Measurements from ENCODE around the gene SNAPC5.
A peak's percentile ranks its signal among the peaks of the same experiment; 100 is the strongest.
"Not testable (repeated sequence)": the region's sequence is repeated elsewhere in the genome, so short reads cannot be mapped to it uniquely, and the experiment has no call there.

The SNAPC5 gene

GRCh38 chr15:66489179-66489791, 8.3 kb downstream of the SNAPC5 start:
- no peak for DNase-seq

GRCh38 chr15:66488525-66488924, 9.0 kb downstream of the SNAPC5 start:
- DNase-seq = no peak

GRCh38 chr15:66486887-66487286, 10.7 kb downstream of the SNAPC5 start:
- DNase-seq = no peak

GRCh38 chr15:66484539-66485112, 12.9 kb downstream of the SNAPC5 start:
- no peak for DNase-seq

- DNase-seq = peak; percentile 16
Observed at GRCh38 chr15:66483131-66483566, 14.4 kb downstream of the SNAPC5 start.

- DNase-seq = no peak
Observed at GRCh38 chr15:66482539-66482938, 15.0 kb downstream of the SNAPC5 start.

- DNase-seq = no peak
Observed at GRCh38 chr15:66481107-66481856, 16.3 kb downstream of the SNAPC5 start.

- DNase-seq = no peak
Observed at GRCh38 chr15:66480267-66480666, 17.3 kb downstream of the SNAPC5 start.

- no peak for DNase-seq
Observed at GRCh38 chr15:66477011-66477410, 20.6 kb downstream of the SNAPC5 start.

- DNase-seq = no peak
Observed at GRCh38 chr15:66476535-66476934, 21.0 kb downstream of the SNAPC5 start.

- no peak for DNase-seq
Observed at GRCh38 chr15:66474963-66475362, 22.6 kb downstream of the SNAPC5 start.

- DNase-seq = no peak
Observed at GRCh38 chr15:66474135-66474534, 23.4 kb downstream of the SNAPC5 start.

GRCh38 chr15:66472176-66472999, 25.2 kb downstream of the SNAPC5 start:
- DNase-seq = no peak

GRCh38 chr15:66470825-66471224, 26.7 kb downstream of the SNAPC5 start:
- DNase-seq = not testable (repeated sequence)

- DNase-seq = not testable (repeated sequence)
Observed at GRCh38 chr15:66467162-66468040, 30.2 kb downstream of the SNAPC5 start.

- not testable (repeated sequence) for DNase-seq
Observed at GRCh38 chr15:66465294-66465693, 32.3 kb downstream of the SNAPC5 start.

GRCh38 chr15:66462627-66463026, 34.9 kb downstream of the SNAPC5 start:
- DNase-seq = no peak

GRCh38 chr15:66461917-66462316, 35.6 kb downstream of the SNAPC5 start:
- DNase-seq = no peak

- not testable (repeated sequence) for DNase-seq
Observed at GRCh38 chr15:66461294-66461693, 36.3 kb downstream of the SNAPC5 start.

GRCh38 chr15:66459818-66460615, 37.5 kb downstream of the SNAPC5 start:
- no peak for DNase-seq

GRCh38 chr15:66456211-66456610, 41.4 kb downstream of the SNAPC5 start:
- DNase-seq = no peak
